Activated B cell treated with CpG ODN at 0.5 μM for 24 hours (primary cell): ENCODE results near the gene VIPR1. TPM values are rescaled to one million over a fixed set of nuclear protein-coding genes. Genes with fewer than 3 reads are reported as not detected.
"Not testable (repeated sequence)": the region's sequence is repeated elsewhere in the genome, so short reads cannot be mapped to it uniquely, and the experiment has no call there.

Source experiments
- ATAC-seq: fragments of 200-7000 bp; cut with Tn5 transposase; one replicate; pipeline ENCODE4 v1.10.0; 2021; ENCODE audit warnings: low read depth, mild to moderate bottlenecking, moderate library complexity
- CTCF ChIA-PET: fragments of 350-600 bp; sonication (Branson Sonifier 250); formaldehyde crosslinking; loops from one replicate; lab custom pipeline; 2021; ENCODE audit warnings: antibody characterized with exemption; lab: Charles Lee
- POLR2A ChIA-PET: fragments of 350-600 bp; sonication (Branson Sonifier 250); formaldehyde crosslinking; loops from one replicate; lab custom pipeline; 2021; ENCODE audit warnings: antibody characterized with exemption; lab: Charles Lee
- DNase-seq: peaks from one replicate; pipeline ENCODE4 v3.0.0; 2022
- H3K27ac Mint-ChIP-seq: one replicate; pipeline ENCODE4 v1.8.0; 2020; ENCODE audit warnings: mixed read lengths
- H3K27me3 Mint-ChIP-seq: one replicate; pipeline ENCODE4 v1.8.0; 2021; ENCODE audit warnings: mixed read lengths
- H3K36me3 Mint-ChIP-seq: one replicate; pipeline ENCODE4 v1.8.0; 2021; ENCODE audit warnings: low read depth, mixed read lengths
- H3K4me1 Mint-ChIP-seq: one replicate; pipeline ENCODE4 v1.8.0; 2021; ENCODE audit warnings: mixed read lengths
- H3K4me3 Mint-ChIP-seq: one replicate; pipeline ENCODE4 v1.8.0; 2020; ENCODE audit warnings: mild to moderate bottlenecking, mixed read lengths
- H3K9me3 Mint-ChIP-seq: one replicate; pipeline ENCODE4 v1.8.0; 2020; ENCODE audit warnings: mixed read lengths
- intact Hi-C: fragments of 100-400 bp; cut with micrococcal nuclease; formaldehyde crosslinking; loops from one replicate; pipeline ENCODE4 v1.15.1; 2024
- total RNA-seq: library from RNA; stranded (reverse); gene quantifications from 2 replicates; pipeline ENCODE4 v1.2.3, GENCODE V29; 2022
- TF ChIP-seq, protein P1 (sequence below): fragments of 200-600 bp; IDR thresholded peaks from one replicate; pipeline ENCODE4 v1.8.0; 2022; ENCODE audit warnings: antibody characterized with exemption, mild to moderate bottlenecking

The VIPR1 gene
- total RNA-seq, 1 donor from 2014 or later = 3.2 TPM

DNA sequence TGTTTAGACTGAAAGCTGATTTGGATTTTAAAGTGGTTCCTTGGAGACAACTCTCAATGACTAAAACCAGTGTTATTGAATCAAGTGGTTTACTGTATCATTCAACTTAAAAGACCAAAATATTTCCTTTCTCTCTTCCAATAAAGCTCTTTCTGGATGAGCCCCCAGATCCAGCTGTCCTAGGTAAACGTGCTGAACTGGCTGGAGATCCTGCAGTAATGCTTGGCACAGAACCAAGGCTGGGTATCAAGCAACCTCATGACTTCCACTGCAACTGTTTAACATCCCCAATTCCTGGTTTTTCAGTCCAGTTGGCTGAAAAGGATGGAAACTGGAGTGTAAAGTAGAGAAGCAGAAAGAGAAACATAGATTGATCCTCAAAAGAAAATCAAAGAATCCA, 50.4 kb downstream of the VIPR1 start:
- intact Hi-C loops = no loop called here

DNA sequence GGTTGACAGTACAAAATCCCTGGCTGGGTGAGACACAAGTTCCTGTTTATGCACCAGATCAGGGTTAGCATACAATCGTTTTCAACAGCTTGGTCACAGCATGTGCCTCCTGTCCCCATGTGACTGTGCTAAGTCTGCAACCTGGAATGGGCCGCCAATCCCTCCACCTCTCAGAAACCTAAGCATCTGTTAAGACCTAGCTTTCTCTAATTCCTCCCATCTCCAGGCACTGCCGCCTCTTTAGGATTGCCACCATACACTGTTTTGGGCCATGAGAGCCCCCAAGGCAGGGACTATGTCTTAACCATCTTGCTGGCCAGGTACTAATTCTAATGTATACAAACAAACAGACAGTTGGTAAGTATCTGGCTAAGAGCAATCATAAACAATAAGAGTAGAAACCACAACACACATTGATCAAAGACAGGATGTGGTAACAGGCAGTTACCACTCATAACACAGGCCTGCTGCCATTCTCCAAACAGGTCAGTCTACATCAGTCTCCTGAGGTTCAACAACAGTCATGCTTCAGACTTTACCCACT, 53.7 kb downstream of the VIPR1 start:
- H3K27ac Mint-ChIP-seq = no peak overlapping the region
- no peak for ATAC-seq

More for the DNA sequence above, 50.4 kb downstream of the VIPR1 start:
- no peaks in the 10 kb centered on the region for H3K27me3 Mint-ChIP-seq
- no peak for ATAC-seq
- no peaks in the 10 kb centered on the region for H3K4me1 Mint-ChIP-seq
- DNase-seq = no peak
- peaks cover 71% of the 10 kb centered on the region for H3K36me3 Mint-ChIP-seq
- POLR2A ChIA-PET = interaction anchor here (0.7 kb wide), 1 partner anchor 48 kb away, joined by 3 read pairs; the partner anchor contains the start of gene NKTR
- H3K27ac Mint-ChIP-seq = no peak overlapping the region
- TF ChIP-seq, protein P1, sequence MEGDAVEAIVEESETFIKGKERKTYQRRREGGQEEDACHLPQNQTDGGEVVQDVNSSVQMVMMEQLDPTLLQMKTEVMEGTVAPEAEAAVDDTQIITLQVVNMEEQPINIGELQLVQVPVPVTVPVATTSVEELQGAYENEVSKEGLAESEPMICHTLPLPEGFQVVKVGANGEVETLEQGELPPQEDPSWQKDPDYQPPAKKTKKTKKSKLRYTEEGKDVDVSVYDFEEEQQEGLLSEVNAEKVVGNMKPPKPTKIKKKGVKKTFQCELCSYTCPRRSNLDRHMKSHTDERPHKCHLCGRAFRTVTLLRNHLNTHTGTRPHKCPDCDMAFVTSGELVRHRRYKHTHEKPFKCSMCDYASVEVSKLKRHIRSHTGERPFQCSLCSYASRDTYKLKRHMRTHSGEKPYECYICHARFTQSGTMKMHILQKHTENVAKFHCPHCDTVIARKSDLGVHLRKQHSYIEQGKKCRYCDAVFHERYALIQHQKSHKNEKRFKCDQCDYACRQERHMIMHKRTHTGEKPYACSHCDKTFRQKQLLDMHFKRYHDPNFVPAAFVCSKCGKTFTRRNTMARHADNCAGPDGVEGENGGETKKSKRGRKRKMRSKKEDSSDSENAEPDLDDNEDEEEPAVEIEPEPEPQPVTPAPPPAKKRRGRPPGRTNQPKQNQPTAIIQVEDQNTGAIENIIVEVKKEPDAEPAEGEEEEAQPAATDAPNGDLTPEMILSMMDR = no peak
- H3K4me3 Mint-ChIP-seq = no peak overlapping the region
- CTCF ChIA-PET = interaction anchor here (0.8 kb wide), 1 partner anchor 323 kb away, joined by 3 read pairs; no protein-coding TSS in a partner anchor
- no peaks in the 10 kb centered on the region for H3K9me3 Mint-ChIP-seq

DNA sequence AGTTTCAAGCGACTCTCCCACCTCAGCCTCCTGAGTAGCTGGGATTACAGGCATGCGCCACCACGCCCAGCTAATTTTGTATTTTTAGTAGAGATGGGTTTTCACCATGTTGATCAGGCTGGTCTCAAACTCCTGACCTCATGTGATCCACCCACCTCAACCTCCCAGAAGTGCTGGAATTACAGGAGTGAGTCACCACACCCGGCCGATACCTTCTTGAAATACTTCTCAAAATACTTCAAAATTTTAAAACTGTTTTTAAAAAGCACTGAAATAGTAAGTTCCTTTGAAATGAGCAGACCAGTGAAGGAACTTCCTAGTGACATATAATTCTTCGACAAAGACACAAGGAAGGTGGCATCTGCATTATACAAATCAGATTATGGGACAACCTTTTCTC, 54.4 kb downstream of the VIPR1 start:
- DNase-seq, H3K27ac Mint-ChIP-seq, ATAC-seq, H3K27me3 Mint-ChIP-seq, H3K4me3 Mint-ChIP-seq, H3K9me3 Mint-ChIP-seq, CTCF ChIA-PET, H3K4me1 Mint-ChIP-seq, POLR2A ChIA-PET, intact Hi-C loops: not testable (repeated sequence)
- peaks cover 77% of the 10 kb centered on the region for H3K36me3 Mint-ChIP-seq

More for the DNA sequence above, 53.7 kb downstream of the VIPR1 start:
- CTCF ChIA-PET = no interaction called here
- Mint-ChIP-seq H3K36me3 (peaks cover 76% of the 10 kb centered on the region), H3K9me3 (no peaks in the 10 kb centered on the region), H3K4me3 (no peak overlapping the region), H3K27me3 (no peaks in the 10 kb centered on the region), H3K4me1 (no peaks in the 10 kb centered on the region)
- TF ChIP-seq, protein P1 = no peak
- intact Hi-C loops = no loop called here
- DNase-seq = no peak
- POLR2A ChIA-PET = no interaction called here

DNA sequence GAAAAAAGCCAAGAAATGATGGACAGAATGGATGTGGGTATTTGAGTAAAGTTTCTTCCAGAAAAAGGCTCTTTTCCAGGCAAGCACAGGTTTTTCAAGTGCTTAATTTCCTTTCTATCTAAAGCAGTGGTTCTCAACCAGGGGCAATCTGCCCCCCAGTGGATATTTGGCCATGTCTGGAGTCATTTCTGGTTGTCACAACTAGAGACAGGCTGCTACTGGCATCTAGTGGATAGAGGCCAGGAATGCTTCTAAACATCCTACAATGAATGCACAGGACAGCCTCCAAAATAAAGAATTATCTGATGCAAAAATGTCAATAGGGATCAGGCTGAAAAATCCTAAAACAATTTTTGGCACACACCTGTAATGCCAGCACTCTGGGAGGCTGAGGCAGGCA, 55.4 kb downstream of the VIPR1 start:
- ATAC-seq (no peak), DNase-seq (no peak)
- Mint-ChIP-seq H3K4me3 (no peak overlapping the region), H3K27me3 (no peaks in the 10 kb centered on the region), H3K27ac (no peak overlapping the region), H3K36me3 (peaks cover 77% of the 10 kb centered on the region), H3K9me3 (no peaks in the 10 kb centered on the region), H3K4me1 (no peaks in the 10 kb centered on the region)
- CTCF ChIA-PET = no interaction called here
- intact Hi-C loops = no loop called here
- TF ChIP-seq, protein P1 = no peak
- POLR2A ChIA-PET = no interaction called here

DNA sequence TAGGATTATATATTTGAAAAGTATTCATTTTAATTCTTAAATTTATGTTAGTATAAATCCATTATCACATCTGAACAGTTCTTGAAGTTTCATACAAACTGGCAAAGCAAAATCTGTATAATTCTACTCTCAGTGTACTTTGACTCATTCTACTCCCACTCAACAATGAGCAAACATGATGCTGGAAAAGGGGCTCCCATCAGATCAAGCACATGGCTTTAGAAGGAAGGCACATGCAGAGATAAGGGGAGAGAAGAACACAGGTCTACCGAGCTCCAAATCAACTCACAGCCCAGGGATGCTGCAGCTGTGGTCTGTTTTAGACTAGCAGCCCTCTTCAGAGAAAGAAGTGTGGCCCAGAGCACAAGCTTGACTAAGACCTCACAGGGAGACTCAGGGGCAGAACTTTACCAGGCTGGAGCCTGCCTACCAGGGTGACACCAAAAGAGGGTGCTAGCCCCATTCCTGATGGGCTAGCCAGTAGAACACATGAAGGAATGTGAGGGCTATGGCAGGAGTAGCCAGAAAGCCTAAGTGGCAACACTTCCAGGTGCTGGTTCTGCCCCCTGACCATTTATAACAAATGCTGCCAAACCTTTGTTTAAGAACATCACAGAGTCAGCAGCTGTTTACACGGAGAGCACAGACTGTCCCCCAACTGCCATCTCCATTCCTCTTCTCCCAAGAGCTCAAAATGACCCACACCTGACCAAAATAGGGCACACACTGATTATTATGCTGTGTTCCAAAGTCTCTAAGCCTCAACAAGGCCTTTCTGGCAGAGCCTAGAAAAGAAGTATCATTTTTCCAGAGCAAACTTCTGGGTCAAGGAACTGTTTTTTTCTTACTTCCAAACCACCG, 59.8 kb downstream of the VIPR1 start:
- Mint-ChIP-seq H3K9me3 (no peaks in the 10 kb centered on the region), H3K27me3 (no peaks in the 10 kb centered on the region), H3K4me1 (no peaks in the 10 kb centered on the region), H3K36me3 (peaks cover 74% of the 10 kb centered on the region), H3K27ac (no peak overlapping the region), H3K4me3 (no peak overlapping the region)
- TF ChIP-seq, protein P1 = no peak
- CTCF ChIA-PET = no interaction called here
- intact Hi-C loops = no loop called here
- POLR2A ChIA-PET = no interaction called here
- ATAC-seq = no peak
- DNase-seq = no peak
